CD4-positive, alpha-beta memory T cell (primary cell): ENCODE results near the gene ZNF778. TPM values are rescaled to one million over a fixed set of nuclear protein-coding genes. Genes with fewer than 3 reads are reported as not detected.
"Not testable (repeated sequence)": the region's sequence is repeated elsewhere in the genome, so short reads cannot be mapped to it uniquely, and the experiment has no call there.

Source experiments
- CTCF ChIA-PET: fragments of 350-600 bp; sonication (Branson Sonifier 250); formaldehyde crosslinking; loops from one replicate; lab custom pipeline; 2021; ENCODE audit warnings: inconsistent platforms; ENCODE audit not compliant: partially characterized antibody; lab: Charles Lee
- POLR2A ChIA-PET: fragments of 350-600 bp; sonication (Branson Sonifier 250); formaldehyde crosslinking; loops from one replicate; lab custom pipeline; 2021; ENCODE audit not compliant: partially characterized antibody; lab: Charles Lee
- DNase-seq, 5 donors: peaks; one replicate each; pipeline versions ENCODE4 v3.0.0 to v3.0.0-alpha.2; 2020 to 2022; ENCODE audit warnings: mixed read lengths in 1 of 5
- H3K27ac ChIP-seq: one replicate; pipeline ENCODE4 v1.7.0; 2013; ENCODE audit warnings: low read depth, low read length
- H3K27me3 ChIP-seq: 2 replicates; pipeline ENCODE4 v1.7.0; 2013; ENCODE audit warnings: mild to moderate bottlenecking, low read length, moderate library complexity; ENCODE audit not compliant: insufficient read depth
- H3K36me3 ChIP-seq: 2 replicates; pipeline ENCODE4 v1.7.0; 2013; ENCODE audit warnings: mild to moderate bottlenecking, low read length, moderate library complexity; ENCODE audit not compliant: insufficient read depth
- H3K4me1 ChIP-seq: 2 replicates; pipeline ENCODE4 v1.7.0; 2013; ENCODE audit warnings: mild to moderate bottlenecking, low read length, moderate library complexity; ENCODE audit not compliant: insufficient read depth
- H3K4me3 ChIP-seq, 2 donors: one replicate each; pipeline ENCODE4 v1.7.0; 2013; ENCODE audit warnings: low read length in 2 of 2, mild to moderate bottlenecking in 1 of 2
- H3K9me3 ChIP-seq, 2 donors: one replicate each; pipeline ENCODE4 v1.7.0; 2013; ENCODE audit warnings: low read length in 2 of 2, control low read depth in 1 of 2; ENCODE audit not compliant: control insufficient read depth in 1 of 2
- H3K27ac Mint-ChIP-seq, 7 donors: one replicate each; pipeline ENCODE4 v1.8.0; 2020 to 2021; ENCODE audit warnings: mixed read lengths in 7 of 7, mild to moderate bottlenecking in 6 of 7, inconsistent platforms in 3 of 7, moderate library complexity in 3 of 7
- H3K27me3 Mint-ChIP-seq, 2 donors: one replicate each; pipeline ENCODE4 v1.8.0; 2020 to 2021; ENCODE audit warnings: mixed read lengths in 2 of 2
- H3K36me3 Mint-ChIP-seq, 2 donors: one replicate each; pipeline ENCODE4 v1.8.0; 2020 to 2021; ENCODE audit warnings: mixed read lengths in 2 of 2, inconsistent platforms in 1 of 2, mild to moderate bottlenecking in 1 of 2
- H3K4me1 Mint-ChIP-seq, 4 donors: one replicate each; pipeline ENCODE4 v1.8.0; 2020 to 2021; ENCODE audit warnings: mixed read lengths in 4 of 4, mild to moderate bottlenecking in 1 of 4
- H3K4me3 Mint-ChIP-seq, 8 donors: one replicate each; pipeline ENCODE4 v1.8.0; 2020 to 2021; ENCODE audit warnings: mixed read lengths in 8 of 8, mild to moderate bottlenecking in 7 of 8, moderate library complexity in 6 of 8, inconsistent platforms in 3 of 8
- H3K9me3 Mint-ChIP-seq, 8 donors: one replicate each; pipeline ENCODE4 v1.8.0; 2020 to 2021; ENCODE audit warnings: mixed read lengths in 8 of 8, mild to moderate bottlenecking in 5 of 8, inconsistent platforms in 3 of 8, moderate library complexity in 1 of 8
- intact Hi-C: fragments of 100-400 bp; cut with micrococcal nuclease; formaldehyde crosslinking; loops from one replicate; pipeline ENCODE4 v1.15.1; 2023
- polyA plus RNA-seq, 2 donors: library from polyadenylated mRNA; unstranded; fragments of 300-500 nt; fragmentation: Illumina TruSeq; gene quantifications; one replicate each; pipeline ENCODE4 v1.2.3, GENCODE V29; 2021
- total RNA-seq, 2 experiments: library from RNA; stranded (reverse); gene quantifications; one replicate each; pipeline ENCODE4 v1.2.3, GENCODE V29; 2021

The ZNF778 gene
- total and polyA plus RNA-seq, 4 experiments from 2014 or later = 1.0 to 15.9 (median 8.8) TPM

- Mint-ChIP-seq H3K36me3 (no peaks in the 10 kb centered on the region), H3K27ac (peak overlapping the region in 6 of 7 donors; percentile 66 to 97 (median 80)), H3K27me3 (peaks cover 0 to 1% of the 10 kb centered on the region in 2 donors), H3K4me1 (peaks cover 0 to 23% (median 3%) of the 10 kb centered on the region in 4 donors), H3K9me3 (peaks cover 0 to 8% (median 0%) of the 10 kb centered on the region in 8 donors), H3K4me3 (peak overlapping the region in 1 of 8 donors; percentile 65)
- Histone ChIP-seq H3K4me1 (no peaks in the 10 kb centered on the region), H3K4me3 (no peak overlapping the region), H3K27me3 (no peaks in the 10 kb centered on the region), H3K27ac (no peak overlapping the region), H3K36me3 (no peaks in the 10 kb centered on the region), H3K9me3 (no peaks in the 10 kb centered on the region)
- ChIA-PET CTCF (no interaction called here), POLR2A (interaction anchor here (1.0 kb wide), 1 partner anchor 94 kb away, joined by 4 read pairs; the partner anchor contains the start of gene ACSF3)
- intact Hi-C loops = no loop called here
- DNase-seq = peak in 2 of 5 donors; percentile 45 to 71
These were observed 29.6 kb upstream of the ZNF778 start for GRCh38 chr16:89187770-89188392.

- Mint-ChIP-seq H3K27ac (peak overlapping the region in 5 of 7 donors; percentile 30 to 97 (median 65)), H3K4me3 (peak overlapping the region in 3 of 8 donors; percentile 32 to 65 (median 36)), H3K4me1 (peaks cover 0 to 23% (median 3%) of the 10 kb centered on the region in 4 donors)
- DNase-seq, H3K9me3 Mint-ChIP-seq, H3K36me3 ChIP-seq, H3K4me1 ChIP-seq, POLR2A ChIA-PET, intact Hi-C loops, H3K27me3 Mint-ChIP-seq, H3K27ac ChIP-seq, H3K36me3 Mint-ChIP-seq, H3K9me3 ChIP-seq, H3K27me3 ChIP-seq, H3K4me3 ChIP-seq, CTCF ChIA-PET: not testable (repeated sequence)
These were observed 28.8 kb upstream of the ZNF778 start for GRCh38 chr16:89188471-89189357.

- no peak overlapping the region for H3K4me3 ChIP-seq
- POLR2A ChIA-PET = no interaction called here
- H3K4me1 ChIP-seq = no peaks in the 10 kb centered on the region
- Mint-ChIP-seq H3K36me3 (no peaks in the 10 kb centered on the region), H3K4me1 (peaks cover 0 to 23% (median 3%) of the 10 kb centered on the region in 4 donors), H3K9me3 (peaks cover 0 to 8% (median 0%) of the 10 kb centered on the region in 8 donors), H3K27me3 (peaks cover 0 to 1% of the 10 kb centered on the region in 2 donors), H3K27ac (peak overlapping the region in 4 of 7 donors; percentile 36 to 97 (median 65)), H3K4me3 (peak overlapping the region in 1 of 8 donors; percentile 65)
- no peaks in the 10 kb centered on the region for H3K36me3 ChIP-seq
- H3K27ac ChIP-seq = no peak overlapping the region
- H3K27me3 ChIP-seq = no peaks in the 10 kb centered on the region
- CTCF ChIA-PET = no interaction called here
- DNase-seq = peak in 1 of 5 donors; percentile 35
- no peaks in the 10 kb centered on the region for H3K9me3 ChIP-seq
- intact Hi-C loops = no loop called here
These were observed 28.0 kb upstream of the ZNF778 start for GRCh38 chr16:89189358-89190025.

- DNase-seq = peak in 1 of 5 donors; percentile 37
- peaks cover 0 to 8% (median 0%) of the 10 kb centered on the region in 8 donors for H3K9me3 Mint-ChIP-seq
- H3K27ac Mint-ChIP-seq = peak overlapping the region in 3 of 7 donors; percentile 36 to 97 (median 78)
- CTCF ChIA-PET = no interaction called here
- POLR2A ChIA-PET = interaction anchor here (0.7 kb wide), 1 partner anchor 396 kb away, joined by 3 read pairs; no protein-coding TSS in a partner anchor
- Histone ChIP-seq H3K27ac (no peak overlapping the region), H3K4me3 (no peak overlapping the region), H3K9me3 (no peaks in the 10 kb centered on the region), H3K36me3 (no peaks in the 10 kb centered on the region), H3K27me3 (no peaks in the 10 kb centered on the region), H3K4me1 (no peaks in the 10 kb centered on the region)
- H3K36me3 Mint-ChIP-seq = no peaks in the 10 kb centered on the region
- intact Hi-C loops = no loop called here
- H3K4me3 Mint-ChIP-seq = peak overlapping the region in 4 of 8 donors; percentile 9 to 60 (median 45)
- peaks cover 0 to 23% (median 3%) of the 10 kb centered on the region in 4 donors for H3K4me1 Mint-ChIP-seq
- H3K27me3 Mint-ChIP-seq = peaks cover 0 to 1% of the 10 kb centered on the region in 2 donors
These were observed 27.1 kb upstream of the ZNF778 start for GRCh38 chr16:89190150-89190958.

- no peaks in the 10 kb centered on the region for H3K27me3 ChIP-seq
- CTCF ChIA-PET = no interaction called here
- Mint-ChIP-seq H3K9me3 (peaks cover 0 to 8% (median 0%) of the 10 kb centered on the region in 8 donors), H3K27ac (peak overlapping the region in 4 of 7 donors; percentile 51 to 97 (median 72)), H3K27me3 (peaks cover 0 to 1% of the 10 kb centered on the region in 2 donors), H3K4me3 (peak overlapping the region in 7 of 8 donors; percentile 9 to 62 (median 49)), H3K4me1 (peaks cover 0 to 23% (median 3%) of the 10 kb centered on the region in 4 donors), H3K36me3 (no peaks in the 10 kb centered on the region)
- H3K36me3 ChIP-seq = no peaks in the 10 kb centered on the region
- no peak overlapping the region for H3K4me3 ChIP-seq
- DNase-seq = peak in 1 of 5 donors; percentile 36
- no peaks in the 10 kb centered on the region for H3K9me3 ChIP-seq
- intact Hi-C loops = no loop called here
- POLR2A ChIA-PET = interaction anchor here (0.7 kb wide), 1 partner anchor 397 kb away, joined by 3 read pairs; no protein-coding TSS in a partner anchor
- no peak overlapping the region for H3K27ac ChIP-seq
- H3K4me1 ChIP-seq = no peaks in the 10 kb centered on the region
These were observed 26.2 kb upstream of the ZNF778 start for GRCh38 chr16:89191033-89191900.

GRCh38 chr16:89191901-89192185 is 25.7 kb upstream of the ZNF778 start:
- no peaks in the 10 kb centered on the region for H3K36me3 ChIP-seq
- no peak overlapping the region for H3K4me3 Mint-ChIP-seq
- no peaks in the 10 kb centered on the region for H3K36me3 Mint-ChIP-seq
- no peak overlapping the region for H3K27ac ChIP-seq
- no peaks in the 10 kb centered on the region for H3K9me3 ChIP-seq
- no peak overlapping the region for H3K4me3 ChIP-seq
- peak in 1 of 5 donors; percentile 45 for DNase-seq
- H3K27me3 ChIP-seq = no peaks in the 10 kb centered on the region
- H3K4me1 Mint-ChIP-seq = peaks cover 0 to 23% (median 3%) of the 10 kb centered on the region in 4 donors
- intact Hi-C loops = loop anchor here (1.0 to 2.0 kb wide), 2 partner anchors 9 to 77 kb away; no protein-coding TSS in a partner anchor
- CTCF ChIA-PET = no interaction called here
- peaks cover 0 to 1% of the 10 kb centered on the region in 2 donors for H3K27me3 Mint-ChIP-seq
- peaks cover 0 to 8% (median 0%) of the 10 kb centered on the region in 8 donors for H3K9me3 Mint-ChIP-seq
- POLR2A ChIA-PET = no interaction called here
- H3K4me1 ChIP-seq = no peaks in the 10 kb centered on the region
- no peak overlapping the region for H3K27ac Mint-ChIP-seq
